ENCODE measurements around the gene TNFSF13.
A peak's percentile ranks its signal among the peaks of the same experiment; 100 is the strongest.

The TNFSF13 gene

DNA sequence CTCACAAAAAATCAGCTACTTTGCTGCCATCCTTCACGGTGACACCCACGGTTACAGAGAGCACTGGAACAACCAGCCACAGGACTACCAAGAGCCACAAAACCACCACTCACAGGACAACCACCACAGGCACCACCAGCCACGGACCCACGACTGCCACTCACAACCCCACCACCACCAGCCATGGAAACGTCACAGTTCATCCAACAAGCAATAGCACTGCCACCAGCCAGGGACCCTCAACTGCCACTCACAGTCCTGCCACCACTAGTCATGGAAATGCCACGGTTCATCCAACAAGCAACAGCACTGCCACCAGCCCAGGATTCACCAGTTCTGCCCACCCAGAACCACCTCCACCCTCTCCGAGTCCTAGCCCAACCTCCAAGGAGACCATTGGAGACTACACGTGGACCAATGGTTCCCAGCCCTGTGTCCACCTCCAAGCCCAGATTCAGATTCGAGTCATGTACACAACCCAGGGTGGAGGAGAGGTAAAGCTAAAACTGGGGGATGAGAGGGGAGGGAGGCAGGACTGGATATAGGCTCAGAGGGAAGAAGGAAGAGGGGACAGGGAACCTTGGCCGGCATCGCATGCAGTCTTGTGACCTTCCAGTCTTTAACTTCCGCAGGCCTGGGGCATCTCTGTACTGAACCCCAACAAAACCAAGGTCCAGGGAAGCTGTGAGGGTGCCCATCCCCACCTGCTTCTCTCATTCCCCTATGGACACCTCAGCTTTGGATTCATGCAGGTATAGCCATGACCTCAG, 21.5 kb downstream of the TNFSF13 start:
- peak overlapping the region; percentile 5; the same call in 1 of the 2 replicates for H3K4me3 ChIP-seq (ENCODE audit: low read depth, low read length)

DNA sequence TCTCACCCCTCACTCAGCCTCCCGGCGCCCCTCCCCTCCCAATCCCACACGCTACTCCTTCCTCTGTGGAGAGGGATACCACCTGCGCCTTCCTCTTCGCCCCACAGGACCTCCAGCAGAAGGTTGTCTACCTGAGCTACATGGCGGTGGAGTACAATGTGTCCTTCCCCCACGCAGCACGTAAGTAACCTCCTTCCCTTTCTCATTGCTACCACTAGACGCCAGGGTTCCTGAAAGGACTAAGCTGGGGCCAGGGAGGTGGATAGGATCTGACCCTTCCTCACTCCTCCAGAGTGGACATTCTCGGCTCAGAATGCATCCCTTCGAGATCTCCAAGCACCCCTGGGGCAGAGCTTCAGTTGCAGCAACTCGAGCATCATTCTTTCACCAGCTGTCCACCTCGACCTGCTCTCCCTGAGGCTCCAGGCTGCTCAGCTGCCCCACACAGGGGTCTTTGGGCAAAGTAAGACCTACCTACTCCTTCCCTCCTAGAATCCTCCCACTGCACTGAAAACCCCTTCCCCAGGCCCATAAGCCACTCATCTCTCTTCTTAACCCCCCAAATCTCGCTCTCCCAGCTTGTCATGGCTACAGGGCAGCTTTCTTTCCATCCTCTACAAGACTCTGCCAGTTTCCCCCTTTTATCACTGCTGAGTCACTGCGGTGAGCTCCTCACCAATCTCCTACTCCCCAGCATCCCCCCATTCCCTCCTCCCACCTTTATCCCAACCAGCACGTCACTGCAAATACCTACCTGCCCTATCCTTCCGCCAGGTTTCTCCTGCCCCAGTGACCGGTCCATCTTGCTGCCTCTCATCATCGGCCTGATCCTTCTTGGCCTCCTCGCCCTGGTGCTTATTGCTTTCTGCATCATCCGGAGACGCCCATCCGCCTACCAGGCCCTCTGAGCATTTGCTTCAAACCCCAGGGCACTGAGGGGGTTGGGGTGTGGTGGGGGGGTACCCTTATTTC, 22.3 kb downstream of the TNFSF13 start:
- TF ChIP-seq, protein P1, sequence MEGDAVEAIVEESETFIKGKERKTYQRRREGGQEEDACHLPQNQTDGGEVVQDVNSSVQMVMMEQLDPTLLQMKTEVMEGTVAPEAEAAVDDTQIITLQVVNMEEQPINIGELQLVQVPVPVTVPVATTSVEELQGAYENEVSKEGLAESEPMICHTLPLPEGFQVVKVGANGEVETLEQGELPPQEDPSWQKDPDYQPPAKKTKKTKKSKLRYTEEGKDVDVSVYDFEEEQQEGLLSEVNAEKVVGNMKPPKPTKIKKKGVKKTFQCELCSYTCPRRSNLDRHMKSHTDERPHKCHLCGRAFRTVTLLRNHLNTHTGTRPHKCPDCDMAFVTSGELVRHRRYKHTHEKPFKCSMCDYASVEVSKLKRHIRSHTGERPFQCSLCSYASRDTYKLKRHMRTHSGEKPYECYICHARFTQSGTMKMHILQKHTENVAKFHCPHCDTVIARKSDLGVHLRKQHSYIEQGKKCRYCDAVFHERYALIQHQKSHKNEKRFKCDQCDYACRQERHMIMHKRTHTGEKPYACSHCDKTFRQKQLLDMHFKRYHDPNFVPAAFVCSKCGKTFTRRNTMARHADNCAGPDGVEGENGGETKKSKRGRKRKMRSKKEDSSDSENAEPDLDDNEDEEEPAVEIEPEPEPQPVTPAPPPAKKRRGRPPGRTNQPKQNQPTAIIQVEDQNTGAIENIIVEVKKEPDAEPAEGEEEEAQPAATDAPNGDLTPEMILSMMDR (IDR thresholded peaks at IDR 0.05; ENCODE audit: low read depth, low read length, missing control alignments): no peak
- DNase-seq (ENCODE audit: low read depth): no peak
- H3K4me3 ChIP-seq (ENCODE audit: low read depth, low read length): no peak overlapping the region

More for the DNA sequence above, 21.5 kb downstream of the TNFSF13 start:
- no peak for DNase-seq (ENCODE audit: low read depth)
- TF ChIP-seq, protein P1 (IDR thresholded peaks at IDR 0.05; ENCODE audit: low read depth, low read length, missing control alignments): no peak

DNA sequence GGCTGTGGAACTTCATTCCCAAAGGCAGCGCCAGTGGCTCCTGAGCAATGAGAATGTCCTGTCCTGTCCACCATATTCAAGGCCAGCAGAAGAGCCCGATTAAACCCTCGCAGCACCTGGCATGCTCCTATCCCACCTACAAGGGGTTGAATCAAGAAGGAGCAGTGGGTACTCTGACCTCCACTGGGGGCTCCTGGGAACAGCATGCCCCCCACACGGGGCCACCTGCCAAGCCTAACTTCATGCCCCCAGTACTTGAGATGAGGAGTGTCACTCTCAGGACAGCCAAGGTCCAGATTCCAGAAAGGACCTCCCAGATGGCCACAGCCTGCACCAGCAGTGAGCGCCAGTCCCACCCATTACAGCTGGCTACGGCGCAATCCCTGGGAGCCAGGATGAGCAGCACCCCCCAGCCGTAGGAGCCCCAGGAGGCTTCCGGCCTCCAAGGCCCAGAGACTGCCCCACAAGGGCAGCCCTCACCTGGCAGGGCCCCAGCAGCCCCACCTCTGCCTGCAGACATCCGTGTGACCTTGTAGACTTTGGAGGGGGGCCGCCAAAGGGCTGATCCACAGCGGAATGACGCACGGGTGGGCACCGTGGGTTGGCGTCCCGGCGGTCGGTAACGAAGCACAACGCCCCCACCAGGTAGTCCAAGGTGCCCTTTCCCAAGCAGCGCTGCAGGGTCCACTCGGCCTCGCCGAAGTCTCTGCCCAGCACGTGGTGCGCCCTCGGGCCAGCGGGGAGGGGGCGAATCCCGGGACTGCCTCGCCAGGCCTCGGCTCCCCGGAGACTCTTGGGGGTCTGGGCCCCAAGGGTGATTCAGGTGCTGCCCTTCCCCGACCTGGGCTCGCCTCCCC, 24.1 kb downstream of the TNFSF13 start:
- TF ChIP-seq, protein P1 (IDR thresholded peaks at IDR 0.05; ENCODE audit: low read depth, low read length, missing control alignments): no peak
- no peak for DNase-seq (ENCODE audit: low read depth)
- peak overlapping the region; percentile 75 for H3K4me3 ChIP-seq (ENCODE audit: low read depth, low read length)

DNA sequence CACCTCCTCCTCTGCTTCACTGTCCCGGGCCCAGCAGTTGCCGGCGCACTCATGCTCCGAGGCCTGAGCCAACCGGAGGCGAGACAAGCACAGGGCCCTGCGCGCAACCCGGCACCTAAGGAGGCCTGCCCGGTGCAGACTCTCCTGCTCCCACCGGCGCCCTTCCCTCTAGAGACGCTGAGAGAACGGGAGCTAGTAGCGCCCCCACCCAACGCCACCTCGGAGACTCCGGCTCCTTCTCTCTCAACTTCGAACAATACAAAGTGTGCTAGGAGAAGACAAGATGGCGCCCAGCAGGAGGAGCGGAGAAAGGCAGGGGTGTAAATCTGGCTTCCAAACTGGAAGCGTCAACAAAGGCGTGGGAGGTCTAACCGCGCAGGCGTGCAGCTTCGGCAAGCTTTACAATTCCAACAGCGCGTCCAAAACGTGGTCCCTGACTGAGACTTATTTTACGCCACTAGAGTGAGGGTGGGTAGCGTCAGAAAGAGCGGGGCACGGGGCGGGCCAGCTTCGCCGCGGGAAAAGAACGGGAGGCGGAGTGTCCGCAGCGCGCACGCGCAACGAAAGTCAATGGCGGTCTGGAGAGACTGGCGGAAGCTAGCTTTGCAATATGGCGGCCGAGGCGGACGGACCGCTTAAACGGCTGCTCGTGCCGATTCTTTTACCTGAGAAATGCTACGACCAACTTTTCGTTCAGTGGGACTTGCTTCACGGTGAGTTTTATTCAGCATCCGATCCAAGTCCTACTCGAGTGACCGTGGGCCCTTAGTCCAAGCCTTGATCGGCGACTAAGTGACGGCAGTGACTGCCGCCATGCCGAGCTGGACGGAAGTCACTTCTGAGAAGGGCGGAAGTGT, 24.9 kb downstream of the TNFSF13 start, which contains the start of gene MPDU1:
Gene MPDU1, plus strand, starts transcription at position 600 of the 857 bp plus-strand sequence. Its CDS starts 11 bp downstream, at position 611.
- H3K4me3 ChIP-seq (ENCODE audit: low read depth, low read length): peak within 1 kb of the TSS; percentile 75
- TF ChIP-seq, protein P1 (IDR thresholded peaks at IDR 0.05; ENCODE audit: low read depth, low read length, missing control alignments): no peak
- DNase-seq (ENCODE audit: low read depth): peak; percentile 83

DNA sequence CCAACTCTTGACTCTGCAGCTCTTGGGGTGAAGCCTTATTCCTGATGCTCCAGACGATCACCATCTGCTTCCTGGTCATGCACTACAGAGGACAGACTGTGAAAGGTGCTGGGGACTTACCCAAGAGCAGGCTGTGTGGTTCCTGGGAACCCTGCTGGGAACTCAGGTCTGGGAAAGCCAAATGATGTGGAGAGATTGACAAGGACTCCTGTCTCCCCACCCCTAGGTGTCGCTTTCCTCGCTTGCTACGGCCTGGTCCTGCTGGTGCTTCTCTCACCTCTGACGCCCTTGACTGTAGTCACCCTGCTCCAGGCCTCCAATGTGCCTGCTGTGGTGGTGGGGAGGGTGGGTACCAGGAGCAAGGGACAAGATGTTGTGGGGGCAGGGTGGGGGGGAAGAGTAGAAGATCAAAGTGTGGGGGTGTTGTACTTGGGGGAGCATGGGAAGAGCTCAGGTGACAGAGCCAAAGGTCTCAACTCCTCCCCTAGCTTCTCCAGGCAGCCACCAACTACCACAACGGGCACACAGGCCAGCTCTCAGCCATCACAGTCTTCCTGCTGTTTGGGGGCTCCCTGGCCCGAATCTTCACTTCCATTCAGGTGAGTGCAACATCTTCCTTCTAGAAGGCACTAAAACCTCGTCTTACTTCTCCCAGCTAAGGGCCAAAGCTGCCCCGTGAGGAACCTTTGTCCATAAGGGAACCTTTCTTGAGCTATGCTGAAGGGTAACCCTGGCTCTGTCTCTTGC, 28.3 kb downstream of the TNFSF13 start:
- no peak overlapping the region for H3K4me3 ChIP-seq (ENCODE audit: low read depth, low read length)
- no peak for DNase-seq (ENCODE audit: low read depth)
- TF ChIP-seq, protein P1 (IDR thresholded peaks at IDR 0.05; ENCODE audit: low read depth, low read length, missing control alignments): peak; percentile 35
